ENCODE results near the gene AHNAK2. TPM values are rescaled to one million over a fixed set of nuclear protein-coding genes. Genes with fewer than 3 reads are reported as not detected.

AHNAK2 gene
- polyA plus RNA-seq, 4 donors, result under 0.01 to 6.3 (median 0.17) TPM

DNA sequence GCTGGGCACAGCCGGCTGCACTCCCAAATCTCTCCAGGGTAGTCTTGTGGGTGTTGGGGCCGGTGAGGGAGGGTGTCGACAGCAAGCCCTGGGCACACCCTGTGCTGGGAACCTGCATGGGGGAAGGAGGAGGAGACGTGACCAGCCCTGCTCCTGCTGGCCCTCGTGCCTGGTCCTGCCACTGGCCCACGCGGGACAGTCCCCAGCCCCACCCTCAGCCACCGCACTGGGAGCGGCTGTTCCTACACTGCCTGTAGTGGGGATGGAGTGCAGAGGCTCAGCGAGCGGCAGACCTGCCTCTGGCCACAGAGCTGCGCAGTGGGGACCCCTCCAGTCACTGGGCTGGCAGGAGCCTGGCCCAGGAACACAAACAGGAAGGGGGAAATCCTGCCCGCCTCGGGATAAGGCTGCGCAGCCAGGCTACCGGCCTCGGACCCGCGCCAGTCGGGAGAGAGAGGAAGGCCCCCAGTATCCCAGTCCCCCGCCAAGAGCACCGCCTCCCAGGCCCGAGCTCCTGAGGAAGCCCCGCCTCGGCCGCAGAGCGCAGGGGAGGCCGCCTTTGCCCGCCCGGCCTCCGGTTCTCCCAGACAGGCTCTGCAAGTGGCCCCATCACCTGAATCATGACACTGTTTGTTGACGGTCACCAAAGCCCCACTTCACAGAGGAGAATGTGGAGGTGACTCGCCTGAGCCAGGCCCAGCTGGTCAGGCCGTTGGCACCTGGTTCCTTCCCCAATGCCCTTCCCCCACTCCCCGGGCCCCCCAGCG, 10.6 kb downstream of the AHNAK2 start:
- Histone ChIP-seq H3K9me3 (ENCODE audit: control insufficient read depth in 2 of 2, insufficient read depth in 1 of 2, low read depth in 1 of 2, low read length in 1 of 2) (no peaks in the 10 kb centered on the region), H3K36me3 (ENCODE audit: control insufficient read depth in 3 of 3, insufficient read depth in 2 of 3, low read depth in 1 of 3, low read length in 3 of 3) (no peaks in the 10 kb centered on the region), H3K4me1 (ENCODE audit: control insufficient read depth in 3 of 3, insufficient read depth in 2 of 3, low read depth in 1 of 3, low read length in 2 of 3) (peaks cover 0 to 32% (median 2%) of the 10 kb centered on the region in 3 donors), H3K27ac (ENCODE audit: low read depth in 1 of 3, low read length in 2 of 3) (peak overlapping the region in 1 of 3 donors; percentile 34), H3K27me3 (ENCODE audit: control insufficient read depth in 3 of 3, insufficient read depth in 3 of 3, low read length in 3 of 3) (peaks cover 0 to 28% (median 4%) of the 10 kb centered on the region in 3 donors), H3K4me3 (ENCODE audit: low read depth in 1 of 3, low read length in 3 of 3) (peak overlapping the region in 1 of 3 donors; percentile 18)
- peak in 1 of 2 donors; percentile 50 for DNase-seq
- FAIRE-seq, result no peak
- 2 to 5% (median 3%) methylated on average over 25 to 36 of the region's 36 CpGs for WGBS, 3 donors

DNA sequence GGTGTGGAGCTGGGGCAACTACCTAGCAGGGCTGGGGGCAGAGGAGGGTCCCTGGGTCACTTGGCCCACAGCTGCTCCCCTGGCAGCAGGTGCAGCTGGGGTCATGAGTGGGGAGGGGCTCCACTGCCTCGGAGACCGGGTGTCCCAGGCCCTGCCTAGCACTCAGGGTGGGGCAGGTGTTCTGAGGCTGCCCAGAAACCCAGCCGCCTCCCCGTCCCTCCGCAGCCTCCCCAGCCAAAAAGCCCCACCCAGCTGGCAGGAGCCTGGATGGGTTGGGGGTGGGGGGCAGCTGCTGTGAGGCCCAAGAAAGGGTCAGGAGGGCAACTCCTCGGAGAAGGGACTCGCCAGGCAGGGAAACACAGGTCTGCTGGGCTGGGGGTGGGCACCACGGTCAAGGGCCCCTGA, 11.2 kb downstream of the AHNAK2 start:
- Histone ChIP-seq H3K27ac (ENCODE audit: low read depth in 1 of 3, low read length in 2 of 3) (peak overlapping the region in 1 of 3 donors; percentile 34), H3K9me3 (ENCODE audit: control insufficient read depth in 2 of 2, insufficient read depth in 1 of 2, low read depth in 1 of 2, low read length in 1 of 2) (no peaks in the 10 kb centered on the region), H3K27me3 (ENCODE audit: control insufficient read depth in 3 of 3, insufficient read depth in 3 of 3, low read length in 3 of 3) (peaks cover 0 to 28% (median 4%) of the 10 kb centered on the region in 3 donors), H3K36me3 (ENCODE audit: control insufficient read depth in 3 of 3, insufficient read depth in 2 of 3, low read depth in 1 of 3, low read length in 3 of 3) (no peaks in the 10 kb centered on the region), H3K4me3 (ENCODE audit: low read depth in 1 of 3, low read length in 3 of 3) (no peak overlapping the region), H3K4me1 (ENCODE audit: control insufficient read depth in 3 of 3, insufficient read depth in 2 of 3, low read depth in 1 of 3, low read length in 2 of 3) (peaks cover 0 to 27% (median 0%) of the 10 kb centered on the region in 3 donors)
- WGBS, 3 donors, result 8 to 32% (median 21%) methylated on average over 6 to 8 of the region's 8 CpGs
- FAIRE-seq (no peak), DNase-seq (no peak)

DNA sequence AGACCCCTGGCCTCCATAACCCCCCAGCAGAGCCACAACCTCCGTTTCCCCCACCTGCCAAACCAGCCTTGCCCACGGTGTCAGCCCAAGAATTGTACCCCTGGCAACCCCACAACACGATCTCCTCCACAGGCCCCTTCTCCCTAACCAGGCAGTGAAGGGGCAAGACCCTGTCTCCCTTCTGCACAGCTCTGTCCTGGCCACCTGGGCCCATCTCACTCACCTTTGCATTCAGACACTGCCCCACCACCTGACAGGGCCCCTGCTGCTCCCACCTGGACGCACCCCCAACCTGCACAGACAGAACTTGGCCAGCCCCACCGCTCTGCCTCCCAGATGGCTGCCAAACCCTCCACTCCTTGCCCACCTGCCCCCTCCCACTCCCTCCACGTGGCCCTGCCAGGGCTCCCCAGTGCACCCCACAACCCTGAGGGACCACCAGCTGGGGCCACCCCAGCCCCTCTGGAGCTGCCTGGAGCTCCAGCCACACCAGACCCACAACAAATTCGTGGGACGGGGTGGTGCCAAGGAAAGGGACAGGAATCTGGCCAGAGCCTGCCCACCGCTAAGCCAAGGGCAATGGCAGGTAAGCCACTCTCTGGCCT, 11.8 kb downstream of the AHNAK2 start:
- FAIRE-seq, result no peak
- no peak for DNase-seq
- Histone ChIP-seq H3K4me1 (ENCODE audit: control insufficient read depth in 3 of 3, insufficient read depth in 2 of 3, low read depth in 1 of 3, low read length in 2 of 3) (peaks cover 0 to 22% (median 0%) of the 10 kb centered on the region in 3 donors), H3K27ac (ENCODE audit: low read depth in 1 of 3, low read length in 2 of 3) (no peak overlapping the region), H3K4me3 (ENCODE audit: low read depth in 1 of 3, low read length in 3 of 3) (no peak overlapping the region), H3K27me3 (ENCODE audit: control insufficient read depth in 3 of 3, insufficient read depth in 3 of 3, low read length in 3 of 3) (peaks cover 0 to 28% (median 4%) of the 10 kb centered on the region in 3 donors), H3K9me3 (ENCODE audit: control insufficient read depth in 2 of 2, insufficient read depth in 1 of 2, low read depth in 1 of 2, low read length in 1 of 2) (no peaks in the 10 kb centered on the region), H3K36me3 (ENCODE audit: control insufficient read depth in 3 of 3, insufficient read depth in 2 of 3, low read depth in 1 of 3, low read length in 3 of 3) (no peaks in the 10 kb centered on the region)
- WGBS, 3 donors, result 51 to 81% (median 67%) methylated on average over 7 to 9 of the region's 9 CpGs

DNA sequence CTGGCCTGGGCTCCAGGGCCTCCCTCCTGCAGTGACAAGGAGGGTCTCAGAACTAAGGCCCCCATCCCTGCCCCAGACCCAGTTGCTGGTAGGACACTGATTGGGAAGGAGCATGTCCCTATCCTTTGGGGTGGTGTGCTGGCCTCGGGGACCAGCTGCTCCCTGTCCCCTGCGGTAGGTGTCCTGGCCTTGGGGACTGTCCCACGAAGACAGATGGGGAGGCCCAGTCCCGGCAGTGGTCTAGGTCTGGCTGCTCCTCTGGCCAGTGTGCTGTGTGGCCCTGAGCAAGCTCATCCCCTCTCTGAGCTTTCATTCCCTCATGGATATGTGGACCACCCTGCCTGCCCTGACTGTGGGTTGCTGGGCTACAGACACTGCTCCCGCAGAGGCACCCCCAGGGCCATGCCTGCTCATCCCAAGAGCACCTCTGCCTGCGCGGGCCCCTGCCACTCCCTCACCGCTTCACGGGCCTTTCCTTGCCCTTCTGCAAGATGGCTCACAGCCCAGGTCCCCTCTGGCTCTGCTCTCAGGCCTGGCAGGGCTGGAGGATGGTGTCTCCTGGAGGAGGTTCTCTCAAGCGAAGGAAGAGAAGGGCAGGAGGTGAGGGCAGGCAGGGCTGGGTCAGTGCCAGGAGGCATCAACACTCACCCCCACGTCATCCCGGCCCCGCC, 12.5 kb downstream of the AHNAK2 start:
- H3K9me3 ChIP-seq (ENCODE audit: control insufficient read depth in 2 of 2, insufficient read depth in 1 of 2, low read depth in 1 of 2, low read length in 1 of 2), result no peaks in the 10 kb centered on the region
- WGBS, 3 donors, result 72 to 82% (median 73%) methylated on average over 13 of the region's 13 CpGs
- no peak overlapping the region for H3K4me3 ChIP-seq (ENCODE audit: low read depth in 1 of 3, low read length in 3 of 3)
- no peak for FAIRE-seq
- no peaks in the 10 kb centered on the region for H3K36me3 ChIP-seq (ENCODE audit: control insufficient read depth in 3 of 3, insufficient read depth in 2 of 3, low read depth in 1 of 3, low read length in 3 of 3)
- peaks cover 0 to 28% (median 4%) of the 10 kb centered on the region in 3 donors for H3K27me3 ChIP-seq (ENCODE audit: control insufficient read depth in 3 of 3, insufficient read depth in 3 of 3, low read length in 3 of 3)
- peaks cover 0 to 22% (median 0%) of the 10 kb centered on the region in 3 donors for H3K4me1 ChIP-seq (ENCODE audit: control insufficient read depth in 3 of 3, insufficient read depth in 2 of 3, low read depth in 1 of 3, low read length in 2 of 3)
- DNase-seq, result no peak
- no peak overlapping the region for H3K27ac ChIP-seq (ENCODE audit: low read depth in 1 of 3, low read length in 2 of 3)

DNA sequence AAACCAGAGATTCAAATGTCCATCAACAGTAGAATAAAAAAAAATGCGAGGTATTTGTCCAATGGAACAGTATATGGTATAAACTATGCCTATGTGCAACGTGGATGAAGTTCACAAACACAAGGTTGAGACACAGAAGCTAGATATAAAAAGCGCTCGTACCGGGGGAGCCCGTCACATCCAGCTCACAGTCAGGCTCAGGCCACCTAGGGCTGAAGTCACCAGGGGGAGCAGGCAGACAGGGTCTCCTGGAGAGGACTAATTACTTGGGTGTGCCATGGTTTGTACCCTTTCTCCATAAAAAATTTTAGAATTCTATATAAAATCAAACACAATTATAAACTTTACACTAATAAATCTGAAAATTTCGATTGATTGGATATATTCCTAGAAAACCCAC, 13.6 kb downstream of the AHNAK2 start:
- H3K27ac ChIP-seq (ENCODE audit: low read depth in 1 of 3, low read length in 2 of 3), result no peak overlapping the region
- WGBS, 3 donors, result 78 to 87% (median 83%) methylated on average over 7 of the region's 7 CpGs
- peaks cover 0 to 22% (median 0%) of the 10 kb centered on the region in 3 donors for H3K4me1 ChIP-seq (ENCODE audit: control insufficient read depth in 3 of 3, insufficient read depth in 2 of 3, low read depth in 1 of 3, low read length in 2 of 3)
- no peaks in the 10 kb centered on the region for H3K9me3 ChIP-seq (ENCODE audit: control insufficient read depth in 2 of 2, insufficient read depth in 1 of 2, low read depth in 1 of 2, low read length in 1 of 2)
- H3K36me3 ChIP-seq (ENCODE audit: control insufficient read depth in 3 of 3, insufficient read depth in 2 of 3, low read depth in 1 of 3, low read length in 3 of 3), result no peaks in the 10 kb centered on the region
- no peak overlapping the region for H3K4me3 ChIP-seq (ENCODE audit: low read depth in 1 of 3, low read length in 3 of 3)
- DNase-seq, result no peak
- FAIRE-seq, result no peak
- H3K27me3 ChIP-seq (ENCODE audit: control insufficient read depth in 3 of 3, insufficient read depth in 3 of 3, low read length in 3 of 3), result peaks cover 0 to 28% (median 4%) of the 10 kb centered on the region in 3 donors

DNA sequence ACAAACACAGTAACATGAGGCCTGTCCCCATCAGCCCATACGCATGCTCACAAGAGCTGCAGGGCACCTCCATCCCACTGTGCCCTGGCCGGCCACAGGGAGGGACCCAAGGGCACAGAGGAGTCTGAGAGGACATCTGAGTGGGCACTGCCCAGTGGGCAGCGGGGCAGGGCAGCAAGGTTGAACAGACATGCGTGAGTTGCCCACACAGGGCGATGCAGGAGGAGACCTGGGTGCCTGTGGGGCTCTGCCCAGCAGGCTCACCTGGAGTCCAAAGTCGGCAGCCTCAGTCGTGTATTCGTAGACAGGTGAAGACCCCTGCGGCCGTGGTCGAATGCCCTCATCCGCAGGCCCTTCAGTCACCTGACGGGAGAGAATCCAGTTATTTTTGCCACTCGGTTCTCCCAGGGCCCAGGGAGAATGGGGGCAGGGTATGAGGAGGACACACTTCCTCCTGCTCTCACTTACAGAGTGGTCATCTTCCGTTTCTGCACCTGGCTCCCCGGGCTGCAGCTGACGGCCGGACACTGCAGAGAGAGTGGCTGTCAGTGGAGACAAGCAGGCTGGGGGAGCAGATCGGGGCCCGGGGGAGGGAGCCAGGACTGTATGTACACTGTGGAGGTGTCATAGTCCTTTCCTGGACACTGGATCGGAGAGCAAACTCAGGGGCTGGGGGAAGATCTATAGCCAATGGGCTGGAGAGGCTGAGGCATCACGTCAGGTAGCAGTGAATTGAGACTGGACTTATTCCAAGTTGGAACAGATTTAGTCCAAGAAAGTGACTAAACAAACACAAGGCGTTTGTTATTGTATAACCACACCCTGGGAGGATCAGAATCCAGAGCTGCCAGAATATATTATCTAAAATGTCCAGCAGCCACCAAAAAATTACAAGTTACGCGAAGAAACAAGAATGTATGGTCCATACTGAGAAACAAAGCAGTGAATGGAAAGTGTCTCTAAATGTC, 20.7 kb downstream of the AHNAK2 start:
- Histone ChIP-seq H3K36me3 (ENCODE audit: control insufficient read depth in 3 of 3, insufficient read depth in 2 of 3, low read depth in 1 of 3, low read length in 3 of 3) (no peaks in the 10 kb centered on the region), H3K27me3 (ENCODE audit: control insufficient read depth in 3 of 3, insufficient read depth in 3 of 3, low read length in 3 of 3) (peaks cover 0 to 4% (median 0%) of the 10 kb centered on the region in 3 donors), H3K4me1 (ENCODE audit: control insufficient read depth in 3 of 3, insufficient read depth in 2 of 3, low read depth in 1 of 3, low read length in 2 of 3) (no peaks in the 10 kb centered on the region), H3K27ac (ENCODE audit: low read depth in 1 of 3, low read length in 2 of 3) (no peak overlapping the region), H3K9me3 (ENCODE audit: control insufficient read depth in 2 of 2, insufficient read depth in 1 of 2, low read depth in 1 of 2, low read length in 1 of 2) (no peaks in the 10 kb centered on the region), H3K4me3 (ENCODE audit: low read depth in 1 of 3, low read length in 3 of 3) (no peak overlapping the region)
- DNase-seq (no peak), FAIRE-seq (no peak)
- 55 to 73% (median 68%) methylated on average over 25 of the region's 25 CpGs for WGBS, 3 donors

DNA sequence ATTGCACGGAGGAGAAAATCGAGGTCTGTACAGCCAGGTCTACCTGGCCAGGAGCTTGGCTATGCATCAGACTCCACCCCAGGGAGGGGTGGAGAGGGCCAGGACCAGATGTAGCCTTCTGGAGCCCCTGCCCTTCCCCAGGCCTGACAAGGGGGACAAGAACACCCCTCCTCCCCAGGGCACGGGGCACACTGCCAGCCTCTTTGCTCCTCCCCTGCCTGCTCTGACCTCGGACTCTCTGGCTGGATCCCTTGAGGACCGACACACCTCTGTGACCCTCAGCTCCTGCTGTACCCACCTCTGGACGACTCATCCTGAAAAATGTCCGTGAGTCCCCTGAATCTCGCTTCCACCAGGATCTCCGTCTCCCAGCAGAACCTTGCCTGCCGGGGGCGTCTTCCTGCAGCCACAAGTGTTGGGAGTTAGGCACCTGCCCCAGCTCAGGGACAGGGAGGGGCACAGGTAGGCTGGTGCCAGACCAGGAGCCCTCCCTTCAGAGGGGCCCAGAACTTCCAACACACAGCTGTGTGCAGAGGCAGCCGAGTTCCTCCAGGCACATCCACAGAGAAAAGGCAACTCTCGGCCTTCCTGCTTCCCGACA, 21.8 kb downstream of the AHNAK2 start:
- no peak for DNase-seq
- Histone ChIP-seq H3K27me3 (ENCODE audit: control insufficient read depth in 3 of 3, insufficient read depth in 3 of 3, low read length in 3 of 3) (peaks cover 0 to 4% (median 0%) of the 10 kb centered on the region in 3 donors), H3K27ac (ENCODE audit: low read depth in 1 of 3, low read length in 2 of 3) (no peak overlapping the region), H3K4me1 (ENCODE audit: control insufficient read depth in 3 of 3, insufficient read depth in 2 of 3, low read depth in 1 of 3, low read length in 2 of 3) (no peaks in the 10 kb centered on the region), H3K9me3 (ENCODE audit: control insufficient read depth in 2 of 2, insufficient read depth in 1 of 2, low read depth in 1 of 2, low read length in 1 of 2) (no peaks in the 10 kb centered on the region), H3K36me3 (ENCODE audit: control insufficient read depth in 3 of 3, insufficient read depth in 2 of 3, low read depth in 1 of 3, low read length in 3 of 3) (no peaks in the 10 kb centered on the region), H3K4me3 (ENCODE audit: low read depth in 1 of 3, low read length in 3 of 3) (no peak overlapping the region)
- WGBS, 3 donors, result 59 to 81% (median 67%) methylated on average over 14 of the region's 14 CpGs
- no peak for FAIRE-seq
